Upper lobe of right lung (tissue), 1 donor: ENCODE results near the gene PCNT. TPM values are rescaled to one million over a fixed set of nuclear protein-coding genes. Genes with fewer than 3 reads are reported as not detected.

ENCODE experiments used
- ATAC-seq: fragments of 200-7000 bp; cut with Tn5 transposase; one replicate; pipeline ENCODE4 v1.9.1; 2020; ENCODE audit warnings: mild to moderate bottlenecking, moderate library complexity
- DNase-seq: peaks from one replicate; pipeline ENCODE4 v3.0.0-alpha.2; 2020
- H3K27ac ChIP-seq: fragments of 200-600 bp; one replicate; pipeline ENCODE4 v1.8.0; 2022
- H3K27me3 ChIP-seq: fragments of 200-600 bp; one replicate; pipeline ENCODE4 v1.8.0; 2022; ENCODE audit warnings: mild to moderate bottlenecking
- H3K36me3 ChIP-seq: fragments of 200-600 bp; one replicate; pipeline ENCODE4 v1.8.0; 2022
- H3K4me1 ChIP-seq: fragments of 200-600 bp; one replicate; pipeline ENCODE4 v1.8.0; 2022
- H3K4me3 ChIP-seq: fragments of 200-600 bp; one replicate; pipeline ENCODE4 v1.8.0; 2022; ENCODE audit warnings: mild to moderate bottlenecking
- H3K9me3 ChIP-seq: fragments of 200-600 bp; one replicate; pipeline ENCODE4 v1.8.0; 2022
- intact Hi-C: fragments of 100-400 bp; cut with DNase I; formaldehyde crosslinking; loops from one replicate; pipeline ENCODE4 v1.11.0; 2022
- total RNA-seq: library from RNA; stranded (reverse); fragmentation: NEBNext Ultra II Directional; extraction: Animal tissue kit (Norgen Biotek cat#: 25700); gene quantifications from one replicate; pipeline ENCODE4 v1.2.1, GENCODE V29; 2021
- TF ChIP-seq, protein P1 (sequence below): fragments of 200-600 bp; IDR thresholded peaks from one replicate; pipeline ENCODE4 v1.8.0; 2022; ENCODE audit warnings: antibody characterized with exemption
- donor health status: DM: no; HTN: yes; CAD: no; lungs with severe emphysema.

Gene PCNT
- total RNA-seq, 1 donor from 2014 or later: 29.3 TPM

DNA sequence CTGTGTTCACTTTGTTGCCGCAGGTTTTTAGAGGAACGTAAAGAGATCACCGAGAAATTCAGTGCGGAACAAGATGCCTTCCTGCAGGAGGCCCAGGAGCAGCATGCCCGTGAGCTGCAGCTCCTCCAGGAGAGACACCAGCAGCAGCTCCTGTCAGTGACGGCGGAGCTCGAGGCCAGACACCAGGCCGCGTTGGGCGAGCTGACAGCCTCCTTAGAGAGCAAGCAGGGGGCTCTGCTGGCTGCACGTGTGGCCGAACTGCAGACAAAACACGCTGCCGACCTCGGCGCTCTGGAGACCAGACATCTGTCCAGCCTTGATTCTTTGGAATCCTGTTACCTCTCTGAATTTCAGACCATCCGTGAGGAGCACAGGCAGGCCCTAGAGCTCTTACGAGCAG lies 42.6 kb downstream of the PCNT start:
- H3K36me3 ChIP-seq: peaks cover 45% of the 10 kb centered on the region
- no peak for ATAC-seq
- no peaks in the 10 kb centered on the region for H3K9me3 ChIP-seq
- intact Hi-C loops: no loop called here
- peaks cover 7% of the 10 kb centered on the region for H3K4me1 ChIP-seq
- no peak for DNase-seq
- TF ChIP-seq, protein P1, sequence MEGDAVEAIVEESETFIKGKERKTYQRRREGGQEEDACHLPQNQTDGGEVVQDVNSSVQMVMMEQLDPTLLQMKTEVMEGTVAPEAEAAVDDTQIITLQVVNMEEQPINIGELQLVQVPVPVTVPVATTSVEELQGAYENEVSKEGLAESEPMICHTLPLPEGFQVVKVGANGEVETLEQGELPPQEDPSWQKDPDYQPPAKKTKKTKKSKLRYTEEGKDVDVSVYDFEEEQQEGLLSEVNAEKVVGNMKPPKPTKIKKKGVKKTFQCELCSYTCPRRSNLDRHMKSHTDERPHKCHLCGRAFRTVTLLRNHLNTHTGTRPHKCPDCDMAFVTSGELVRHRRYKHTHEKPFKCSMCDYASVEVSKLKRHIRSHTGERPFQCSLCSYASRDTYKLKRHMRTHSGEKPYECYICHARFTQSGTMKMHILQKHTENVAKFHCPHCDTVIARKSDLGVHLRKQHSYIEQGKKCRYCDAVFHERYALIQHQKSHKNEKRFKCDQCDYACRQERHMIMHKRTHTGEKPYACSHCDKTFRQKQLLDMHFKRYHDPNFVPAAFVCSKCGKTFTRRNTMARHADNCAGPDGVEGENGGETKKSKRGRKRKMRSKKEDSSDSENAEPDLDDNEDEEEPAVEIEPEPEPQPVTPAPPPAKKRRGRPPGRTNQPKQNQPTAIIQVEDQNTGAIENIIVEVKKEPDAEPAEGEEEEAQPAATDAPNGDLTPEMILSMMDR: no peak
- no peak overlapping the region for H3K4me3 ChIP-seq
- H3K27ac ChIP-seq: no peak overlapping the region
- H3K27me3 ChIP-seq: no peaks in the 10 kb centered on the region

DNA sequence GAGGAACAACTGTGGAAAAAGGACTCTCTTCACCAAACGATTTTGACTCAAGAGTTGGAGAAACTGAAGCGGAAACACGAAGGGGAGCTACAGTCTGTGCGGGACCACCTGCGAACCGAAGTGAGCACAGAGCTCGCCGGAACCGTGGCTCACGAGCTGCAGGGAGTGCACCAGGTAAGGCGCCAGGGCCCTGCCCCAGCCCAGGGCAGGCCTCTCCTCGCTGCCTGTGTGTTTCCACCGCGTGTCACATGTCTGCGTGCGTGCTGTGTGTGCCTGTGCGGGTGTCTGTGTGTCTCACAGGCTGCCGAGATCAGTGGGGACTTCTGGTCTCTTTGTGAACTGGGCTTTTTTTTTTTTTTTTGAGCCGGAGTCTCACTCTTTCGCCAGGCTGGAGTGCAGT lies 43.0 kb downstream of the PCNT start:
- H3K9me3 ChIP-seq: no peaks in the 10 kb centered on the region
- no peak overlapping the region for H3K27ac ChIP-seq
- intact Hi-C loops: no loop called here
- DNase-seq (no peak), ATAC-seq (no peak)
- TF ChIP-seq, protein P1: no peak
- H3K4me3 ChIP-seq: no peak overlapping the region
- H3K36me3 ChIP-seq: peaks cover 41% of the 10 kb centered on the region
- no peaks in the 10 kb centered on the region for H3K27me3 ChIP-seq
- H3K4me1 ChIP-seq: peaks cover 7% of the 10 kb centered on the region

DNA sequence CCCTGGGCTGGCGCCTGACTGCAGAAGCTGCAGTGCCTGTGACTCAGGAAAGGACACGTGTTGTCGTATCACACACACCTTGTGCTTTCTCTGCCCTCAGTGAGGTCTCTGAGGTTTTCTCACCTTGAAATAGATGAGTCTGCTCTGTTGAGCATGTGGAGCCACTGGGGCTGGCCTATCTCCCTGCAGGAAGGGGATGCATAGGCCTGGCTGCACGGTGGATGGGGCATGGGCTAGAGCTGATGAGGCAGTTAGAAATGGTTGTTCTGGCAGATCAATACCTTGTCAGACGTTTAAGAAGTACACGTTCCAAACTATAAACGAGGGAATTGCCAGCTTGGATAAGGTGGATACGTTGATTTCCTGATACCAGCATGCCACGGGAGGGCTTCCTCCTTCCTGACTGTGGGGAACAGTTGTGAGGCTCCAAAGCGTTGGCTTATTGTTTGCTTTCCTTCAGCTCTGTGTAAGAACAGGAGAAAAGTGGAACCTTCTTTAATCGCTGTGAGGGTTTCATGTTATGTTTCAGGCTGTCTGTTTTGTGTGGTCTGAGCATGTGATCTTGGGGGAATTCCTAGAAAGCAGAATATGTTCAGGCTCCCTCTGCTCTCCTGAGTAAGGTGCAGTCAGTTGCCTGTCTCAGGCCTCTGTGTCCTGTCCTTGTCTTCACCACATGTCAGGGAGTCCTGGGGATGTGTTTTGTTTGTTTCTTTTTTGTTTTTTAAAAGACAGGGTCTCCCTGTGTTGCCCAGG lies 44.8 kb downstream of the PCNT start:
- Histone ChIP-seq H3K27ac (no peak overlapping the region), H3K36me3 (peaks cover 33% of the 10 kb centered on the region), H3K9me3 (no peaks in the 10 kb centered on the region), H3K4me1 (peaks cover 7% of the 10 kb centered on the region), H3K27me3 (no peaks in the 10 kb centered on the region), H3K4me3 (no peak overlapping the region)
- TF ChIP-seq, protein P1: no peak
- intact Hi-C loops: no loop called here
- peak; percentile 11 for ATAC-seq
- no peak for DNase-seq

DNA sequence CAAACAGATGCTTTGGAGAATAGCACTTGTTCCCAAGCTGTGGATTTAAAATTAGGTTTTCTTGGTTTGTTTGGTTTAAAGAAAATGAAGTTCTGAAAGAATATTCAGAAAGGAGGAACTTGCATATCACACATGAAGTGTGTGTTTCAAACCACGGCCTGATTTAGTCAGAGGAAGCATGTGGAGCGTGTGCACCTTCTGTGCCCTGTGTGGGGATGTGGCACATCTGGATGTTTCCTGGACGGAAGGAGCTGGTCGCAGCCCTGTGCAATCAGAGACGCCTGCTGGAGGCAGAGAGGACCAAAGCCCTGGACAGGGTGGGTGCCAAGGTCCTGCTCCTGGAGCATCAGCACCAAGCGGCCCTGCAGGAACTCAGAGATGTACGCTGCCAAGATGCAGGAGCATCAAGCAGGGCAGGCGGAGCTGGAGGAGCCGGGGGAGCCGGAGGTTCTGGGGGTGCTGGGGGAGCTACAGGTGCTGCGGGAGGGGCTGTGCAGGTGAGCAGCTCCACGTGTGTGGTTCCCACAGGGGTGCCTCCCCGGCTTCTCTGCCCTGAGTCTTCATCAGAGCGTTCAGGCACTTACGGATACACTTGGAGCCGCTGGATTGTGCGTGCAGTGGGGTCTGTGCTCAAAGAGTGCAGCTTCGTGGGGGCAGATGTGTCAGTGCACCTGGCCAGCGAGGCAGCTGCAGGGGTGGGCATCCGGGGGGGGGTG lies 45.7 kb downstream of the PCNT start:
- ATAC-seq (peak; percentile 16), DNase-seq (no peak)
- Histone ChIP-seq H3K27me3 (no peaks in the 10 kb centered on the region), H3K36me3 (peaks cover 24% of the 10 kb centered on the region), H3K4me3 (no peak overlapping the region), H3K27ac (no peak overlapping the region), H3K9me3 (no peaks in the 10 kb centered on the region), H3K4me1 (peaks cover 7% of the 10 kb centered on the region)
- TF ChIP-seq, protein P1: no peak
- intact Hi-C loops: no loop called here

DNA sequence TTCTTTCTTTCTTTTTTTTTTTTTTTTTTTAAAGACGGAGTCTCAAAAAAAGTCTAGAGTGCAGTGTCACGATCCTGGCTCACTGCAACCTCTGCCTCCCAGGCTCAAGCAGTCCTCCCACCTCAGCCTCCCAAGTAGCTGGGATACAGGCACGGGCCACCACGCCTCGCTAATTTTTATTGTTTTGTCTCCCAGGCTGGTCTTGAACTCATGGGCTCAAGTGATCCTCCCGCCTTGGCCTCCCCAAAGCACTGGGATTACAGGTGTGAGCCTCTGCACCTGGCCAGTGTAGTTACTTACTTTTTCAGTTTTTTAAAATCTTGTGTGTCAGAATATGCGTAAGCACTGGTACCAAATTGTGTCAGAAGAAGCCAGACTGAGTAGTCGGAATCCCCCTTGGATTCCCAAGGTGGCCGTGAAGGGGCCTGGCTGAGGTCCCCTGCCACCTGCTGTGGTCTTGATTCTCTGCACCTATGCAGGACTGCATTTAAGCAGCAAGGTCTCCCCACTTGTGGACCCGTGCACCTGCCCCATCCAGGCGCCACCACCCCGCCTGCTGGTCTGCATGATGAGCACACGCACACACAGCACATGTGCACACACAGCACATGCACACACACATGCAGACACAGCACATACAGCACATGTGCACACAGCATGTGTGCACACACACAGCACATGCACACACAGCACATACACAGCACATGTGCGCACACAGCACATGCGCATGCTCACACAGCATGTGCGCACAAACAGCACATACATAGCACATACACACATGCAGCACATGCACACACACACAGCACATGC lies 47.5 kb downstream of the PCNT start:
- intact Hi-C loops: no loop called here
- TF ChIP-seq, protein P1: no peak
- H3K9me3 ChIP-seq: no peaks in the 10 kb centered on the region
- H3K27me3 ChIP-seq: no peaks in the 10 kb centered on the region
- H3K36me3 ChIP-seq: peaks cover 21% of the 10 kb centered on the region
- H3K27ac ChIP-seq: no peak overlapping the region
- ATAC-seq (peak; percentile 7), DNase-seq (no peak)
- H3K4me3 ChIP-seq: no peak overlapping the region
- peaks cover 7% of the 10 kb centered on the region for H3K4me1 ChIP-seq
